HK-2 (cell line): ENCODE data around the gene ST3GAL5.
"Not testable (repeated sequence)": the region's sequence is repeated elsewhere in the genome, so short reads cannot be mapped to it uniquely, and the experiment has no call there.

Source experiments
- DNase-seq: peaks from one replicate; pipeline ENCODE4 v3.0.0-alpha.2; 2018; ENCODE audit not compliant: unreplicated experiment

ST3GAL5 gene

GRCh38 chr2:85888684-85889626, at the start of gene ST3GAL5:
ST3GAL5 (minus strand) TSS chr2:85888990; CDS start chr2:85888905, 85 bp downstream.
- DNase-seq, result peak; percentile 81

DNA sequence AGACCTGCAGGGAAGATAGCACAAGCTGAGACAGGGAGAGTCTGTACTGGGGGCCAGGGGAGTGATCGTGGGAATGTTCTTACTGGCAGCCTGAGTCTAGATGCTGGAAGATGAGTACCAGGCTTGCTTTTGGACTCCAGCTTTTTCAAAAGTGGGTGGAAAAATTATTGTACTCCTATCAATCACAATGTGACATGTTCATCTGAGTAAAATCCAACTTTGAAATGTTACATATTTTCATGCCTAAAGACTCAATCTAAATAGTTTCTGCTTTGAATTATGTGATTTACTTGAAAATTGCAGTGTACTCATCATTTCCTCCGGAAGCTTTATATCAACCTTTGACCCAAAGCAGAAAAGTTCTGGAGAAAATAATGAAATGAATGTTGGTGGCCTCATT, 49.7 kb upstream of the ST3GAL5 start:
- no peak for DNase-seq

DNA sequence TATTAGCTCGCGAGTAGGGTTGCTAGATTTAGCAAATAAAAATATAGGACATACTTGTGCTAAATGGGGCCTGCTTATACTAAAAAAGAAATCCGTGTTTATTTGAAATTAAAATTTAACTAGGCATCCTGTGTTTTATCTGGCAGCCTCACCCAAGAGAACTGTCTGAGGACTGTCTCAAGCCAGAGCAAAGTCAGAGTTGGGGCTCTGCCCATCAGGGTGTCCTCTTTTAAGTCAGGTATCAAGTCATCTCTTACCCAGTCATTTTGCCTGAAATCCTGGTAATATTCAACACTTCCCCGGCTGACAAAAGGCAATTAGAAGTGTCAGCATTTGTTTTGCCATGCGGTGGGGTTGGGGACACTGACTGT, 48.3 kb upstream of the ST3GAL5 start:
- DNase-seq, result no peak

GRCh38 chr2:85936421-85937068, 47.8 kb upstream of the ST3GAL5 start:
- no peak for DNase-seq

DNA sequence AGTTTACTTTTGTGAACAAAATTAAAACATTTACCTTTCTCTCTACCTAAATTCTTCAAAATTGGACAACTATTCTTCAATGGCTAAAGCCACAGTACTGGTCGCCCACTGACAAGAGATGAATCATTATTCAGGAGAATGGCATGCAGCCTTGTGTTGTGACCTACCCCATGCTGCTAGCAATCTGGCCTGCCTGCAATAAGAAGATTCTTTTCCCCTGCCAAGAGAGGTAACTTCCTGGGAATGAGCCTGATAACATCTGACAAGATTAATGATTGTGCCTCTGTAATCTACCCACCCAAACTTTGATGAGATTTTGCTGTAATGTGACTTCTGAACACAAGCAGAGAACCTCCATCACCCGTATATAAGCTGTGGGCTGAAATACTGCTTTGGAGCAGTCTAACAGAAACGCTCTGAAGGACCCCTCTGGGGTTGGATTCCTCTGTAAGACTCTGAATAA, 47.0 kb upstream of the ST3GAL5 start:
- DNase-seq, result peak; percentile 37

DNA sequence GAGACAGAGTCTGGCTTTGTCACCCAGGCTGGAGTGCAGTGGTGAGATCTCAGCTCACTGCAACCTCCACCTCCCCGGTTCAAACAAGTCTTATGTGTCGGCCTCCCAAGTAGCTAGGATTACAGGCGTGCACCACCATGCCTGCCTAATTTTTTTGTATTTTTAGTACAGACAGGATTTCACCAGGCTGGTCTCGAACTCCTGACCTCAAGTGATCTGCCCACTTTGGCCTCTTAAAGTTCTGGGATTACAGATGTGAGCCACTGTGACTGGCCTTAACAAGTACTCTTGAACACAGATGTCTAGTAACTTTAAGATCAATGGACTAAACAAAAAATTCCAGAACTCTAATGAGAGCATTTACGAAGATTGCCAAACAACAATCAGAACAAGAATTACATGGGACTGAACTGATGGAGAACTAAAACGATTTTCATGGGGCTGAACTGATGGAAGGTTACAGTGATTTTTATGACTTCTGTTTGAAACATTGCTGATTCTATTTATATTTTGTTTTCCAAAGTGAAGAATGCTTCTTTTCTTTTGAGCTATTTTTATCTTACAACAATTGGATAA, 46.5 kb upstream of the ST3GAL5 start:
- no peak for DNase-seq

DNA sequence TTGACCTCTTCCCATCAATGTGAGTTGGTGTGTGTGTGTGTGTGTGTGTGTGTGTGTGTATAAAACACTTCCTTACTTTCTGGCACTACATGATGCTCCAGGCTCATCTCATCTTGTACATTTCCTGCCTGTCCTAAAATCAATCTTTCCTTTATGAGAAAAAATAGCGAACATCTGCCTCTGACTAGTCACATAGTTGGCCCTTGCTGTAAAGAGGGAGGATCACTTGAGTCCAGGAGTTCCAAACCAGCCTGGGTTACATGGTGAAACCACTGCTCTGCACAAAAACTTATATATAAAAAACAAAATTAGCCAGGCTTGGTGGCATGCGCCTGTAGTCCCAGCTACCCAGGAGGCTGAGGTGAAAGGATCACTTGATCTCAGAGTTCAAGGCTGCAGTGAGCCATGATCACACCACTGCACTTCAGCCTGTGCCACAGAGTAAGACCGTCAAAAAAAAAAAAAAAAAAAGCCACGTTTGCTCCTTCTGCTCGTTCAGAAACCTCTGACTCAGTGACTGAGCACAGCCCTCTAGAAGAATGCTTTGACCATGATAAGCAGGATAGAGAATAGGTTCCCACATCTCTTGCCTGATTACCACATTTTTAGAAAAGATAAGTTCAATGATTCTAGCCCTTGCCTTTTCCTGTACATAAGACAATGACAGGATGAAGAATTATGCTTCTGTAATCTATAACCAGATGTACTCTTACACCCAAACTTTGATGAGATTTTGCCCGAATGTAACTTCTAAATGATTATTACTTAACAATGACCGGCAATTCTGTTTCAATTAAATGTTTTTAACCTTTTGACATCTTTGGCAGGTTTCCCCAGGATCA, 45.2 kb upstream of the ST3GAL5 start:
- DNase-seq, result no peak

DNA sequence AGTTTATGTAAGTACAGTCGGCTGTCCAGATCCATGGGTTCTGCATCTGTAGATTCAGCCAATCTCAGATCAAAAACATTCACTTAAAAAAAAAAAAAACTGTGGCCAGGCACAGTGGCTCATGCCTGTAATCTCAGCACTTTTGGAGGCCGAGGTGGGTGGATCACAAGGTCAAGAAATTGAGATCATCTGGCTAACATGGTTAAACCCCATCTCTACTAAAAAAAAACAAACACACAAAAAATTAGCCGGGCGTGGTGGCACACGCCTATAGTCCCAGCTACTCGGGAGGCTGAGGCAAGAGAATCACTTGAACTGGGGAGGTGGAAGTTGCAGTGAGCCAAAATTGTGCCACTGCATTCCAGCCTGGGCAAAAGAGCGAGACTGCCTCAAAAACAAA, 42.4 kb upstream of the ST3GAL5 start:
- not testable (repeated sequence) for DNase-seq

GRCh38 chr2:85930129-85931124, 41.6 kb upstream of the ST3GAL5 start:
- DNase-seq, result no peak

GRCh38 chr2:85929096-85930050, 40.6 kb upstream of the ST3GAL5 start:
- no peak for DNase-seq

- no peak for DNase-seq
Observed at GRCh38 chr2:85926931-85927661, 38.3 kb upstream of the ST3GAL5 start.

DNA sequence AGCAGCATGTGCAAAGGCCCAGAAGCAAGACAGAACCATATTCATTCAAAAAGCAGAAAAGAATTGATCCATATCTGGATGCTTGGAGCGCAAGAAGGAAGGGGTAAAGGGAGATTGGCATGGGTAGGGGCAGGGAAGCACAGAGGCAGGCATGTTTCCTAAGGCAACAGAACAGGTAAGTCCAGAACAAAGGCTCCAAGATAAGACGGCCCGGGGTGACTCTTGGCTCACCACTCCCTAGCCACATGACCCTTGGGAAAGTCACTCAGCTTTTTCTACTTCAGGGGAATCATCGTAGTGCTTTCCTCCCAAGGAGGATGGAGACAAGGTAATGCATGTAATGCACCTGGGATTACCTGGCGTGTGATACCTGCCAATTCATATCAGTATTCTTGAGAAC, 37.7 kb upstream of the ST3GAL5 start:
- no peak for DNase-seq

DNA sequence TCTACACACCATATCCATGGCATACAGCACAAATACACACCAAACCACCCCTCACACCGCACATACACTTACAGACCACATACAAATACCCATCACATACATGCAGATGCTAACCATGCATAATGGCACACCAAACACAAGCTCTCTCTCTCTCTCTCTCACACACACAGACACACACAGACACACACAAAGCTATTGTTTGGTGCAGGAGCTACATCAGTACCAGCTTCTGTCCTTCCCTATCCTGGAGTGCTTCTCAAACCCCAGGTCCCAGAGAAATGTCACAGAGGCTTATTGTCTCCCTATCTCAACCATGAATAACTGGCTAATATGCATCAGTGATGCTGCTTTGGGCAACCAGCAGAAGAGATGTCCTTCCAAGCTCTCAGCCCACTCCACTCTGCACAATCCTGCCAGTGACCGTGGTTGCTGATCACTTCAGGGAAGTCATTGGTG, 36.5 kb upstream of the ST3GAL5 start:
- DNase-seq, result no peak

GRCh38 chr2:85924522-85924921, 35.7 kb upstream of the ST3GAL5 start:
- DNase-seq, result no peak

DNA sequence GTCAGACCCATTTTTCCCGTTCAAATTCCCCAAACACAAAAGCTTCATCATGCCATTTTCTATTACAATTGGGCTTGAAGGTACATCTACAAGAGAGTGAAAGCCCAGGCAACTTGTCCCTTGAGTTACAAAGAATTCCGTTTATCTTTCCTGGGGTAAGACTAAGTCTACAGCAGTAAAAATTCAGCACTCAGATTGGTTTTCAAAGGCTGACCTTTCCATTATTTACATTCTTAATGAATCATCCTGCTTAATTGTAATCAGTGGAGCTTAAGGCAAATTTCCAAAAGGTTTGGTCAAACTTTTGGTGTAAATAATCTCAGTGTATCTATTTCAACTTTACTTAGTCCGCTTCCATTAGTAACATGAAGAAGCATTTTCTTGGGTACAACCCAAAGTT, 33.4 kb upstream of the ST3GAL5 start:
- DNase-seq, result no peak

DNA sequence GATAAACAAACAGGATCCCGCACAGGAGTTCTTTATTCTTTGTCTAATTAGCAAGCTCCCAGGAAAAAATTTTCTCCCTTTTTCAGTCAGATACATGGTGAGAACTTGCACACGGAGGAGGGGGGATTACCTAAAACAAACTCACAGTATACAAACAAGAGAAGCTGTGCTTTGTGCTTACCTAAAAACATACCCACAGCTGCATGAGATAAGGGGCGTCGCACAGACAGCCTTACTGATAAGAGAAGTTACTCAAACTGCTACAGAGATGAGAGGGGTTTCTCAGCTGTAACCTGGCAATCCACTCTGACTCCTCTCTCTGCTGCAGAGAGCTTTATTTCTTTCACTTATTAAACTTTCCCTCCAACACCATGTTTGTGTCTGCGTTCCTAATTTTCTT, 32.9 kb upstream of the ST3GAL5 start:
- no peak for DNase-seq

DNA sequence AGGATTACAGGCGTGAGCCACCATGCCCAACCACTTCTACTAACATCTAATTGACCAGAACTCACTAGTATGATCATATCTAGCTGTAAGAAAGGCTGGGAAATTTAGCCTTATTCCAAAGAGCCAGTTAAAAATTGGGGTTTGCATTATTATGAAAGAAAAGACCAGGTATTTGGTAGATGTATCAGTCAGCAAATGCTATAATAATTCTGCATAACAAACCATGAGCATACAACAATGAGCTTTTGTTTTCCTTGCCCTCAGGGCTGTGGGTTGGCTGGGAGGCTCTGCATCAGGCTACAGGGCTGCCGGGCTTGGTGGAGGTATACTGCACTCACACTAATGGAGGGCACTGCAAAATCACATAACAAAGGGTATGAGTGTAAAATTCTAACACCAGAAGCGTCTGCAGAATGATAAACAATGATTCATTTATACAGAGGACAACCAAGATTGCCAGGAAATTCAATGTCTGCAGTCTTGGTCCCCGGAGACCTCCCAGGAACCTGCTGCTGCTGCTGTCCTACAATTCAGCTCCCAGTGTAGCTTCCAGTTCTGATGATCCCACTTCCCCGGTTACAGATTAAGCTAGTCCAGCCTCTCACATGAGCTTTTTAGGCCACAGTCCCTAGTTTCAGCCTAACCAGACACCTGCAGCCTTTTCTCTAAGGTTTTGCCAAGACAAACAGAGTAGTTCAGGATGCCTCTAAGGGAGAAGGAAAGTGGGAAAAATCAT, 32.2 kb upstream of the ST3GAL5 start:
- no peak for DNase-seq
